Left colon (tissue), 2 donors: ENCODE measurements around the gene MSX2. TPM values are rescaled to one million over a fixed set of nuclear protein-coding genes. Genes with fewer than 3 reads are reported as not detected.

Experiments
- ATAC-seq: fragments of 200-7000 bp; cut with Tn5 transposase; one replicate; pipeline ENCODE4 v1.9.1; 2020; ENCODE audit warnings: mild to moderate bottlenecking, moderate library complexity
- DNase-seq, 2 donors: peaks; one replicate each; pipeline ENCODE4 v3.0.0-alpha.2; 2020
- intact Hi-C, 2 donors: fragments of 100-400 bp; cut with DNase I in 1 of 2; cut with micrococcal nuclease in 1 of 2; formaldehyde crosslinking; loops; one replicate each; pipeline versions ENCODE4 v1.11.2 to v1.14.0; 2022; cut with DNase I, micrococcal nuclease
- total RNA-seq, 2 donors: library from RNA; stranded (reverse); fragmentation: NEBNext Ultra II Directional; extraction: Animal tissue kit (Norgen Biotek cat#: 25700); gene quantifications; one replicate each; pipeline ENCODE4 v1.2.1, GENCODE V29; 2021
- donor health status: DM: no; HTN: no; CAD: no.
- donor health status: DM: yes; HTN: yes; CAD: no.

MSX2 gene
- total RNA-seq, 2 donors from 2014 or later, result 0.40 to 0.81 TPM

DNA sequence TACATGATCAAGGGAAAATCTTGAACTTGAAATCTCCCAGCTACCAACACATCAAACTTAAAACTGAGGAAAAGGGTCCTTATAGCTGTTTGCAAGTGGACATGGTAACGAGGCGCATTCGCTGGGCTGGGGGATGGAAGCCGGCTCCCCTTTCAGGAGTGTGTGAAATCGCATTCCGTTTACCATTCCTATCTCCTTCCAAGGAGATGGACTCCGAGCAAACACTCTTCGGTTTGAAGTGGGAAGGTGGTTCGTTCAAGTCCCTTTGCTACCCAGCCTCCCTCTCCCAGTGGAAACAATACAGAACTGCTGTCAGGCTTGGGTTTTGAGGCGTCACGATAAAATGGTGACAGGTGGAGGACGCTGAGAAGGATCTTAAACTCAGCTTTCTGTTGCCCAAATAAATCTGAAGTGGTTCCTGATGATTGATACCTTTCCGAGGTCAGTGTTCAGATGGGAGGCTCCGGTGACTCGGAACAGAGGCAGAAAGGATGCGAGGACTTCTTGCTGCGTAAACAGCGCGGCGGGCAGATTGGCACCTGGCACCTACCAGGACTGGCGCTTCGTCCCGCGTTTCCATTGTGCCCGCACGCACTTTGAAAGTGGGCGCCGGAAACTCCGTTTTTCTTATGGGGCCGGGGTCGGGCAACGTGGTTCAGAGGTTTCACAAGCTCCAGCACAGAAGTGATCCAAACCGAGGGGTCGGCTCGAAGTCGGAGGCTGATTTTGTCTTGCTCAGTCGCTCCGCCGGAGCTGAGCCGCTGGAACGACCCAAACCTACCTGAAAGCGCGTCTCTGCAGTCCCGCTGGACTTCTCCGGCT, 7.0 kb downstream of the MSX2 start:
- intact Hi-C loops, result no loop called here
- no peak for ATAC-seq
- DNase-seq, result no peak

DNA sequence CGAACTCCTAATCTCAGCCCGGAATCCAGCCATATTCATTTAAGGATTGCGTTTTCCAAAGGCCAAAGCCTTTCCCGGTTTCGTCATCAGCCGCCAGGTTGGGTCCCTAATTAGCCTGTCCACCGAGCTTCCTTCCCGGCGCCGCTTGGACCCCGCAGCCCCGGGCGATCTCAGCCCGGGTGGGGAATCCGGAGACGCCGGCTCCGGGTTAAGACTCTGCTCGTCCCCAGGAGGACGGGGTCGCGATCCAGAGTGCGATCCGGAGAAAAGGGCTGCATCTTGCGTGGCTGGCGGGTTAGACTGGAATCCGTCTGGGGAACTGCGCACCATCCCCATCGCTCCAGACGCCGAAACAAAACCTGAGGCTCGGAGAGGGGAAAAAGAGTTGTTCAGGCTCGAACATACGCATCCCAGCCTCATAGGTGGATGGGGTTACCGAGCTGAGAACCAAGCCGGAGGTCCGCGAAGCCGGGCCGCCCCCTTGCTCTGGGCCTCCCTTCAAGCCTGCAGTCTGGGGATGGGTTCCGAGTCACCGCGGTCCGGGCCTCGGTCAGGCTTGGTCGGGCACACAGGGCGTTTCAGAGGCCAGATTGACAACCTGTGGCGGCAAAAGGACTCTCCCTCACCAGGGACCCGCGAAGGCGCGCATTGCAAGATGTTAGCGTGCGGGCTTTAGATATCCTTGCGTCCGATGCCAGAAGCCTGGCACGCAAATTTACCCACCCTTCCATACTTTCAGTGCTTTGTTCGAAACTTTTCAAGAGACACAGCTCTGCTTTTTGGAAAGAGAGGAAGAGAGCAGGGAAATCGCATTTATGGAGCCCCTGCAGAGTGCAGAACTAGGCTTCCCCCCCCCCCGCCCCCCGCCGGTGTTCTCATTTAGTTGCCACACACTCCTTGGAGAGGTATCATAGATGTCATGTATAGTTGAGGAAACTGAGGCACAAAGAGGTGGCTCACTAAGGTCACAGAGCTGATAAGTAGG, 7.9 kb downstream of the MSX2 start:
- intact Hi-C loops, result no loop called here
- no peak for ATAC-seq
- DNase-seq, result no peak

GRCh38 chr5:174733091-174733690, 8.8 kb downstream of the MSX2 start:
- ATAC-seq (no peak), DNase-seq (no peak)
- intact Hi-C loops, result no loop called here

DNA sequence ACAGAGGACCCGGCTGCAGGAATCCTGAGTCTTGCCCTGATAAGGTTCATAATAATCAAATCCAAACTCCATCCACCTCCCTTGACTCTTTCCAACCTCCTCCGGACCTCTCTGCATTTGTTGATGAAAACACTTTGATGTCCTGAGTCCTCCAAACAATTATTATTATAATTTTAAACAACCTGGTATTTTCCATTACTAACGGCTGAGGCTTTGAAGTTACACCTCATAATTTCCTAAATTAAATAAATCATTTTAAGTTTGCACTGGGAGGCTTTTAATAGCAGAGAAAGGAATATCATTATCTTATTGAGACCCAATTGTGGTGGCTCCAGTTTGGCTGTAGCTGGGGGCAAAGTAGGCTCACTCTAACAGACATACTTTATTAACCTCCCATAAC, 9.5 kb downstream of the MSX2 start:
- intact Hi-C loops, result no loop called here
- no peak for DNase-seq
- ATAC-seq, result no peak

DNA sequence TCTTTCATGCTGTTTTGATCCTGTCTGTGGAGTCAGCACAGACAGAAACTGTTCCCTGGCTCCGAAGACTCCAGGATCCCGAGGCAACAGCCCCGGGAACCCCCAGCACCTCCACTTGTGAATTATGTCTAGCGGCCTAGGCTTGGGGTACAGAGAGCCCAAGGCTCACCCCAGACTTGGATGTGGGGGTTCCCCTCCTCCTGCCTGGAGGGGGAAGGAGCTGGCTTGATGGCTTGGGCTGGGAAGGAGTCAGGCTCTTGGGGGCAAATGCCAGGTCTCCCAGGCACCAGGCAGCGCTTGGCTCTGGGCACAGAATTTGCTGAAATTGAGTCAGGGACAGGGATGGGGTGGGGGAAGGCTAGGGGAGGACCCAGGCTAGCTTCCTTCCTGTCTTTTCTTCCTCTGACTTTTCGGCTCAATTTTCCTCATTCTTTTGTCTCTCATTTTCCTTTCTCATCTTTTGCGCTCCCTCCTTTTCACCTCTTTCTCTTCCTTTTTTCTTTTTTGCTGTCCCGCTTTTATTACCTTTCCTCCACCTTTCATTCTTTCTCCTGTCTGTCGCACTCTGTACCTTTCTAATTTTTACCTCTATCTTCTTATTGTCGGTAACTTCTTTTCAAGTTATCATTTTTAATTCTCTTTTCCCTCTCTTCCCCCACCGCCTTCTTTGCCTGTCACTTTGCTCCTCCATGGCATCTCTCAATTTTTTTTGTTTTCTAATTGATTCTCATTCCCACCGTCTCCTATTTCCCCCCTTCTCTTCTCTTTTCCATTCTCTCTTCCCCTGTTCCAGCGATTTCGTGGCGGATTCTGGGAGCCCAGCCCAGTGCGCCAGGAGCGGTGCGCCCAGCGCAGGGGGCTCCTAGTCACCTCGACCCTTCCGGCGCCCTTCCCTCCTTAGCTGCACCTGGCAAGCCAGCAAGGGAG, 10.5 kb downstream of the MSX2 start:
- no peak for ATAC-seq

DNA sequence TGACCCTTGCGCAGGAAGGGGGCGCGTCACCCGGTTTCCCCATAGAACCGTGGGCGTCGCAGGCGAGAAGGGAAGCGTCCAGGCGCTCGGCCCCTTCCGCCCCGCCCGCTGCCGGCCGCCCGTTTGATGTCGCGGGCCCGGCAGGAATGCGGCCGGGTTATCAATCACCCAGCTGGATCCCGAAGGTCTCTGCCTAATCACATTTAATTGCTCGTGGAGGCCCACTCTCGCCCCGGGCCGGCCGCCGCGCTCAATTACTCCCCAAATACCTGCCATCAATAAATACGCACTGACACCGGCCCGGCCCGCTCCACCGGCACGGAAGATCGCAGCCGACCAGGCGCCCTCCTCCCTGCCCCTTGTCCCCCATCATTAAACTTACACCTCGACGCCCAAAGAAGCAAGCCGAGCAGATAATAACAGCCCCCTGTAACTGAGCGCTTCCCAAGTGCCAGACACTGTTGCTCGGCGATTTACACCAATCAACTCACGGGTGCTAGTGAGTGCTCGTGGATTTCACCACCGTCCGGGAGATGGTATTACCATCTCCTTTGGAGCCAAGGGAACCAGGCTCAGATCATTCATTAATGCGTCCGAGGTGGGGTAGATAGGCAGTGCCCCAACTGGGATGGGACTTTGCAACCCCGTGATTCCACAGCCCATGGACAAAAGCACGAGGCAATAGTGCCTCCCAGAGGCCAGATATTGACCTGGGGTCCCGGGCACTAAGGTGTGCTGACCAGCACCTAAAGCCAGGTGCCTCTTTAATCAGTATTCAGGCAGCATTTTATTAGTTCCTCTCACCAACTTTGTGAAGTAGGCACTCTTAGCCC, 11.3 kb downstream of the MSX2 start:
- ATAC-seq (peak; percentile 75), DNase-seq (peak in 1 of 2 donors; percentile 20)
- intact Hi-C loops, result no loop called here

More for the DNA sequence above, 10.5 kb downstream of the MSX2 start:
- intact Hi-C loops, result no loop called here
- DNase-seq, result no peak

DNA sequence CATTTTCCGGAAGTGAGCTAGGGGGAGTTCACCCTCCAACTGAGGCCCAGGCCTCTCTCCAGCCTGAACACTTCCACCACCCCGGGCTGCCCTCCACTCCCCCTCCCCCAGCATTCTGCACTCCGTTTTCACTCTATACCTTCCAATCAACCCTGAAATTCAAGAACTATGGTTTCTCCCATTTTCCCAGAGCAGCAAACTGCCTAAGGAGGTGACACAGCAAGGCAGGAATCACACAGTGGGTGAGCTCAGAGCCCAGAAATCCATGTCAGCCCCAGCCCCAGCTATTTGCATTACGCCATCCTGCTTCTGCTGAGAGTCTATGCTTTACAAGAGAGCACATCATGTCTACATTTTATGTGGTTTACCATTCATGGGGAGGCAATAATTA, 11.9 kb downstream of the MSX2 start:
- ATAC-seq (no peak), DNase-seq (no peak)
- intact Hi-C loops, result no loop called here

DNA sequence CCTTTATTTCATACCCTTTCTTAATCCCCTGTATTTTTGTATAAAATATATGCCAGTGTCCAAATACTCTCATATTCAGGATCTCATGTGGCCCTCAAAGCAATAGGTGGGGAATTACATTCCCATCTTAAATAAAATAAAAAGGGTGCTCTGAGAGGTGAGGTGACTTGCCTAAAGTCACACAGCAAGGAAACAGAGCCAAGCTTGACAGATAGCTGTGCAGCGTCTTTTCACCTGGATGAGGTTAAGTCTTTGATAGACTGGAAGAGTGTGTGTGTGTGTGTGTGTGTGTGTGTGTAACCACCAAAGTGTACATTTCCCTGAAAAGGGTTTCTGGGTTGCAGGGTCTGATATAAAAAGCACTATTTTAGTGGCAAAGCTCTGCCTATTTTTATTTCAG, 12.4 kb downstream of the MSX2 start:
- intact Hi-C loops, result no loop called here
- DNase-seq (no peak), ATAC-seq (no peak)

- DNase-seq (no peak), ATAC-seq (no peak)
- intact Hi-C loops, result no loop called here
Measured at GRCh38 chr5:174737330-174737729, 12.9 kb downstream of the MSX2 start.

GRCh38 chr5:174741352-174741751, 17.0 kb downstream of the MSX2 start:
- DNase-seq, result no peak
- intact Hi-C loops, result no loop called here
- ATAC-seq, result no peak

- intact Hi-C loops, result no loop called here
- ATAC-seq (no peak), DNase-seq (no peak)
Measured at GRCh38 chr5:174744896-174745295, 20.5 kb downstream of the MSX2 start.

GRCh38 chr5:174745590-174746103, 21.3 kb downstream of the MSX2 start:
- DNase-seq (no peak), ATAC-seq (no peak)
- intact Hi-C loops, result no loop called here

DNA sequence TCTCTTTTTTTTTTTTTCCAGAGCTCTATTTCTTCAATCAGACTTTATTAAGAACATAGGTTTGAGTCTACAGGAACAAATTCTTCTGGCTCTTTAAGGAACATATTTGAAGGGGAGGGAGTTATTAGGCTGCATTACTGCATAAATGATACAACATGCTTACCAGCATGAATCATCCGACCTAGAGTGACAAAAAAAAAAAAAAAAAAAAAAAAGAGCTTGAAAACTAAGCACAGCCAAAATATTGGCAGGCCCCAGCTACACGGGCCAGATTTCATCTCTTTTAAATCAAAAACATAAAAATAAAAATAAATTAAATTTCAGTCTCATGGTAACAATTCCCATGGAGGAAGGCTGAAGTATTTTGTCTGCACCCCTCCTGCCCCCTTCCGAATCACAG, 26.3 kb downstream of the MSX2 start:
- ATAC-seq, result no peak
- intact Hi-C loops, result no loop called here
- DNase-seq, result no peak

GRCh38 chr5:174751154-174752000, 27.0 kb downstream of the MSX2 start:
- no peak for DNase-seq
- no peak for ATAC-seq

GRCh38 chr5:174752121-174752520, 27.7 kb downstream of the MSX2 start:
- no peak for DNase-seq
- intact Hi-C loops, result no loop called here
- ATAC-seq, result no peak

More at GRCh38 chr5:174751154-174752000, 27.0 kb downstream of the MSX2 start:
- intact Hi-C loops, result no loop called here

GRCh38 chr5:174755106-174755505, 30.7 kb downstream of the MSX2 start:
- ATAC-seq, result no peak
- no peak for DNase-seq
- intact Hi-C loops, result no loop called here

DNA sequence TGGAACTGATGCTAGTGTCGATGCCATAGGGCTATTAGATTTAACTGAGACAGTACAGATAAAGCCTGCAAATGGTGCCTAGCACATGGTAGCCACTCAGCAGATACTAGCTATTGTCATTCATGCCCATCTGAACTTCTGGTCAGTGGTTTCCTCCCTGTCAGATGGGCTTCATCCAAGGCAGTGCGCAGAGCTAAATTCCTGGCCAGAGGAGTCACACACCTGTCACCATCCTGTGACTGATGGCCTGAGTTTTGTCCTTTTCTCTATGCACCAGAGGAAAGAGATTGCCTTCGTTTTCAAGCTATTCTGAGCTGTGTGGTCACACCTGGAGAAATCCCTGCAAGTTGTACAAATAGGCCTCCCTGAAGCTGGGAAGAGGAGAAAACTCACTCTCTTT, 34.7 kb downstream of the MSX2 start:
- intact Hi-C loops, result no loop called here
- no peak for ATAC-seq
- no peak for DNase-seq
